Thoracic aorta (tissue), 2 donors: ENCODE results near the gene PIGO. TPM values are rescaled to one million over a fixed set of nuclear protein-coding genes. Genes with fewer than 3 reads are reported as not detected.

Experiments
- ATAC-seq: fragments of 150-250 bp; one replicate; pipeline ENCODE4 v1.8.0; 2017; ENCODE audit warnings: low read depth; ENCODE audit not compliant: insufficient number of reproducible peaks, low FRiP score
- DNase-seq: peaks from one replicate; pipeline ENCODE4 v3.0.0-alpha.2; 2020; ENCODE audit warnings: low spot score
- H3K27ac ChIP-seq, 2 donors: fragments of 200-600 bp; sonication (generic); 1 replicate in 1 of 2; 2 replicates in 1 of 2; pipeline ENCODE4 v1.5.1; 2016; ENCODE audit warnings: mild to moderate bottlenecking in 2 of 2, moderate library complexity in 2 of 2
- H3K27me3 ChIP-seq: fragments of 200-600 bp; sonication (generic); replicated peaks from 2 replicates; pipeline ENCODE4 v1.6.0; 2016; ENCODE audit warnings: mild to moderate bottlenecking; ENCODE audit not compliant: insufficient read depth
- H3K36me3 ChIP-seq: fragments of 200-600 bp; sonication (generic); one replicate; pipeline ENCODE4 v1.5.1; 2016
- H3K4me1 ChIP-seq, 2 donors: fragments of 200-600 bp; sonication (generic); 1 replicate in 1 of 2; 2 replicates in 1 of 2; pipeline versions ENCODE4 v1.5.1 to v1.6.0; 2016; ENCODE audit warnings: low read depth in 2 of 2, mild to moderate bottlenecking in 1 of 2; ENCODE audit not compliant: control insufficient read depth in 1 of 2
- H3K4me3 ChIP-seq: fragments of 200-600 bp; sonication (generic); 2 replicates; pipeline ENCODE4 v1.5.1; 2016; ENCODE audit warnings: mild to moderate bottlenecking
- H3K9me3 ChIP-seq: fragments of 200-600 bp; sonication (generic); 2 replicates; pipeline ENCODE4 v1.5.1; 2016
- CTCF ChIP-seq: fragments of 200-600 bp; sonication (generic); IDR thresholded peaks from one replicate; pipeline ENCODE4 v1.5.1; 2019; ENCODE audit warnings: antibody characterized with exemption
- total RNA-seq, 2 donors: library from RNA; depleted of rRNA; stranded (reverse); fragments of >200 nt; gene quantifications; one replicate each; pipeline versions ENCODE4 v1.1.0 to v1.2.3, GENCODE V29; 2016

Gene PIGO
- total RNA-seq, 2 donors from 2014 or later: 10.8 to 13.9 TPM

GRCh38 chr9:35074791-35075190 lies 21.6 kb downstream of the PIGO start:
- no peaks in the 10 kb centered on the region for H3K36me3 ChIP-seq
- H3K9me3 ChIP-seq: no peaks in the 10 kb centered on the region
- no peaks in the 10 kb centered on the region for H3K27me3 ChIP-seq
- no peak overlapping the region for H3K4me3 ChIP-seq
- H3K4me1 ChIP-seq: peaks cover 14 to 30% of the 10 kb centered on the region in 2 donors
- DNase-seq: no peak
- H3K27ac ChIP-seq: no peak overlapping the region
- no peak for ATAC-seq
- TF ChIP-seq CTCF: no peak

GRCh38 chr9:35074141-35074540 lies 22.2 kb downstream of the PIGO start:
- Histone ChIP-seq H3K4me1 (peaks cover 20 to 33% of the 10 kb centered on the region in 2 donors), H3K36me3 (no peaks in the 10 kb centered on the region), H3K27ac (no peak overlapping the region), H3K27me3 (no peaks in the 10 kb centered on the region), H3K4me3 (no peak overlapping the region), H3K9me3 (no peaks in the 10 kb centered on the region)
- DNase-seq (no peak), ATAC-seq (no peak)
- no peak for TF ChIP-seq CTCF

- TF ChIP-seq CTCF: no peak
- ATAC-seq (no peak), DNase-seq (no peak)
- H3K4me3 ChIP-seq: peak overlapping the region; percentile 97
- peak overlapping the region in 1 of 2 donors; percentile 100 for H3K27ac ChIP-seq
- H3K4me1 ChIP-seq: peaks cover 20 to 33% of the 10 kb centered on the region in 2 donors
- H3K36me3 ChIP-seq: no peaks in the 10 kb centered on the region
- no peaks in the 10 kb centered on the region for H3K27me3 ChIP-seq
- H3K9me3 ChIP-seq: no peaks in the 10 kb centered on the region
Measured at GRCh38 chr9:35073279-35073612, 23.1 kb downstream of the PIGO start.

GRCh38 chr9:35072461-35073278 lies 23.7 kb downstream of the PIGO start, which contains the start of gene VCP:
TSS of gene VCP (minus strand) at chr9:35072625. CDS start at chr9:35072353, 272 bp downstream.
- DNase-seq (peak; percentile 91), ATAC-seq (peak; percentile 88)
- Histone ChIP-seq H3K27ac (peak within 1 kb of the TSS; percentile 100), H3K4me3 (peak within 1 kb of the TSS; percentile 97), H3K4me1 (peaks cover 20 to 35% of the 10 kb centered on the region in 2 donors), H3K27me3 (no peaks in the 10 kb centered on the region), H3K36me3 (peaks cover 2% of the 10 kb centered on the region), H3K9me3 (no peaks in the 10 kb centered on the region)
- TF ChIP-seq CTCF: no peak

- no peaks in the 10 kb centered on the region for H3K9me3 ChIP-seq
- H3K4me1 ChIP-seq: peaks cover 20 to 43% of the 10 kb centered on the region in 2 donors
- no peak for TF ChIP-seq CTCF
- no peaks in the 10 kb centered on the region for H3K27me3 ChIP-seq
- H3K27ac ChIP-seq: peak overlapping the region; percentile 100
- DNase-seq: peak; percentile 49
- peak; percentile 28 for ATAC-seq
- peak overlapping the region; percentile 97 for H3K4me3 ChIP-seq
- peaks cover 10% of the 10 kb centered on the region for H3K36me3 ChIP-seq
Measured at GRCh38 chr9:35071814-35072460, 24.5 kb downstream of the PIGO start.
